Myocyte (in vitro differentiated cells): ENCODE measurements around the gene HLCS. TPM values are rescaled to one million over a fixed set of nuclear protein-coding genes. Genes with fewer than 3 reads are reported as not detected.

Experiments
- DNase-seq: peaks from one replicate; pipeline ENCODE4 v3.0.0-alpha.2; 2012; ENCODE audit warnings: low read depth
- total RNA-seq: library from RNA; depleted of rRNA; stranded (reverse); fragments of >200 nt; gene quantifications from 2 replicates; pipeline ENCODE4 v1.2.3, GENCODE V29; 2014

Gene HLCS
- total RNA-seq, 1 donor from 2014 or later = 32.5 TPM

- DNase-seq = no peak
Measured at GRCh38 chr21:36915696-36916245, 50.7 kb downstream of the HLCS start.

- no peak for DNase-seq
Measured at GRCh38 chr21:36915014-36915695, 51.3 kb downstream of the HLCS start.

GRCh38 chr21:36914244-36915013 is 52.0 kb downstream of the HLCS start:
- DNase-seq = no peak

- peak; percentile 12 for DNase-seq
Measured at GRCh38 chr21:36913247-36914169, 53.0 kb downstream of the HLCS start.

- DNase-seq = peak; percentile 80
Measured at GRCh38 chr21:36910581-36911307, 55.7 kb downstream of the HLCS start.

- peak; percentile 74 for DNase-seq
Measured at GRCh38 chr21:36909901-36910561, 56.4 kb downstream of the HLCS start.

GRCh38 chr21:36909423-36909822 is 57.0 kb downstream of the HLCS start:
- DNase-seq = no peak

GRCh38 chr21:36908260-36908908 is 58.1 kb downstream of the HLCS start:
- DNase-seq = peak; percentile 13

- DNase-seq = no peak
Measured at GRCh38 chr21:36904093-36904666, 62.3 kb downstream of the HLCS start.

- peak; percentile 34 for DNase-seq
Measured at GRCh38 chr21:36902793-36903192, 63.7 kb downstream of the HLCS start.

- no peak for DNase-seq
Measured at GRCh38 chr21:36902331-36902730, 64.1 kb downstream of the HLCS start.

- DNase-seq = no peak
Measured at GRCh38 chr21:36901575-36901974, 64.9 kb downstream of the HLCS start.

- no peak for DNase-seq
Measured at GRCh38 chr21:36893581-36893980, 72.9 kb downstream of the HLCS start.

GRCh38 chr21:36892201-36892600 is 74.3 kb downstream of the HLCS start:
- DNase-seq = no peak

- DNase-seq = peak; percentile 58
Measured at GRCh38 chr21:36891692-36892091, 74.8 kb downstream of the HLCS start.

GRCh38 chr21:36891121-36891520 is 75.3 kb downstream of the HLCS start:
- DNase-seq = no peak

GRCh38 chr21:36890086-36890485 is 76.4 kb downstream of the HLCS start:
- DNase-seq = no peak

- DNase-seq = no peak
Measured at GRCh38 chr21:36889401-36889800, 77.1 kb downstream of the HLCS start.

- no peak for DNase-seq
Measured at GRCh38 chr21:36888466-36888865, 78.0 kb downstream of the HLCS start.
